HTERT RPE-1 (cell line): ENCODE data around the gene C14orf132.
"Not testable (repeated sequence)": the region's sequence is repeated elsewhere in the genome, so short reads cannot be mapped to it uniquely, and the experiment has no call there.

Experiments used
- in situ Hi-C: fragments of 300-500 bp; cut with MboI; formaldehyde crosslinking; loops from 4 replicates; pipeline ENCODE4 v1.14.3; 2020; ENCODE audit warnings: low sequenced_read_pairs

C14orf132 gene

DNA sequence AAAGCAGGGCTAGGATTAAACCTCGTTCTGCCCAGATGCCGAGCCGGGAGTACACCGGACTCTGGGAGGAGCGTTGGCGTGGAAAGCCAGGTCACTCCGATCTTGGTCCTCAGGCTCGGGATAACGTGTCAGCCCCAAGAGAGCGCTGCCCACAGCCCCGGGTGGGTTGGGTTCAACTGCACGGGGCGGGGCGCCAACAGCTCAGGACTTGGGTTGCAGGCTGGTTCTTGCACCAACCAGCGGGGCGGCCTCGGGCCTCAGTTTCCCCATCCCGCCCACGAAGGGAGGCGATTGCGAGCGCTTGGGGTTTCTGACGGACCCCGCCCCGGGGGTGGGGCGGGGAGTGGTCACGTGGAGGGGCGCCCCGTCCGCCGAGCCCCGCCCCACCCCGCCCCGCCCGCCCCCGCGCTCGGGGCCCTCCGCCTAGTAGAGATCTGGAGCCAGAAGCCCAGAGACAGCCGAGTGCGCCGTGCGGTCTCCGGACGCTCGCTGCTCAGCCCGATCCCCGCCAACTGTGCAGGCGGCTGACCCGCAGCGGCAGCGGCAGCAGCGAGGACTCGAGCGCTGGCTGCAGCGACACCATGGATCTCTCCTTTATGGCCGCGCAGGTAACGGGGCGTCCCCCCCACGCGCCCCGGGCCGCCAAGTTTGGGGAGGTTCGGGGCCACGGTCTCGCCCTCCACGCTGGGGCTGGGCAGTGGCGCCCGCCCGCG, at the start of gene C14orf132:
Gene C14orf132, plus strand, starts transcription at position 443 of the 713 bp plus-strand sequence. Its CDS starts 139 bp downstream, at position 582.
- in situ Hi-C loops, result no loop called here

DNA sequence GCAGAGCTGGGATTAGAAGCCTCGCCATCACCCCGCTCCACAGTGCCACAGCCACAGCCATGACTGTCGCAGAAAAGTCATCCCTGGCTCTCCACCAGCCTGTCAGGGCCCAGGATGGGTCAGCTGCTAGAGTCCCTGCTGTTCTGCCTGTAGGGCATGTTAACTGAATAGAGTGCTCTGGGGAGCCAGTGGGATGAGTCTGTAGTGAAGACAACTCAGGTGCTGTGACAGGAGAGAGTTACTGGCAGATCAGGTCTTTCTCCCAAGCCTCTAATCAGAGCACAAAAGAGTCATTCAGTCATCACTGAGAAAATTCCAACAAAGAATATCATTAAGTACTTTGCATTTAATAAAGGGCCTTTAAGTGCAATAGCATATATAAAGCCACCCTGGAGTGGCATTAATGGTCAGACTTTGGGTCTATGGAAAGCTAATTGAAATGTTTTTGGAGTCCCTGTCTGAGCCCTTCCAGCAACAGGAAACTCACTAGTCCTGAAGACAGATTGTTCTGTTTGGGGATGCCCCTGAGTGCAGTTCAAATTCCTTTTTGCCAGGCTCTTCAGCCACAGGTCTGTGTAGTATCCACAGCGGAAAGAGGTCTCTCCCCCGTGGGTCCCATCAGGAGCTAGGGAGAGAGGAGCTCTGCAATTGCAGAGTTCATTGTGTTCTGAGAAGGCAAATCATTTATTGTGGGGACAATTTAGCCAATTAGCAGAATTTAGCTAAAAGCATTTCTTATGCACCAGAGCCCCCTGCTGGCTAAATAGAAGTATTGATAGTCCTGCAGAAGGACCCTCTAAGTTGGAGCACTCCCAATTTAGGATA, 45.2 kb upstream of the C14orf132 start:
- in situ Hi-C loops, result no loop called here

DNA sequence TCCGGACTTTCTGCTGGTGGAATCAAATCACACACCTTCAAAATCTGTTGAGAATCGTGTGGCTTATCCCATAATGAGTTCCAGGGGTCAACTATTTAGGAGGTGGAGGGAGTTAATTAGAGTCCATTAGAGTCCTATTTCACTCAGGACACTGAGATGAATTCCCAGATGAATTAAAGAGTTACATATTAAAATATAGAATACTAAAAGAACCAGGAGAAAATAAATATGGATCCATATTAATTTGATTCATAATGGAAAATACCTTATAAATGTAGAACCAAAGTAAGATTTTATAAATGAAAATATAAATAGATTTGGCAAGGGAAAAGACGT, 44.6 kb upstream of the C14orf132 start:
- in situ Hi-C loops, result no loop called here

DNA sequence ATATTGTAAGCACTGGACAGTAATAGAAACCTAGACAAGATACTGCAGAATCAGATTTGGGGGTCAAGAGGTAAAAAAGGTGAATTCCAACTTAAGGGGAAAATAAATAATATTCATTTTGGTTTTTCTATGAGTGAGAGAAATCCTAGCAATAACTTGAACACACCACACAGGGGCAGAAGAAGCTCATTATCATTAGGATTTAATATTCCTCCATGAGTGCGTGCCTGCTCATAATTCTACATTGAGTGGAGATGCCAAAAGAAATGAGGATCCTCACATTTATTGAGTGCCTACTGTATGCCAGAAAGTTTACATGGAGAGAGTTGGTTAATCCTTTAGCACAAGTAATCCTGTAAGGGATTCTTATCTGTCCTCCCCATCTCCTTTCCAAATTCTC, 40.5 kb upstream of the C14orf132 start:
- in situ Hi-C loops, result no loop called here

DNA sequence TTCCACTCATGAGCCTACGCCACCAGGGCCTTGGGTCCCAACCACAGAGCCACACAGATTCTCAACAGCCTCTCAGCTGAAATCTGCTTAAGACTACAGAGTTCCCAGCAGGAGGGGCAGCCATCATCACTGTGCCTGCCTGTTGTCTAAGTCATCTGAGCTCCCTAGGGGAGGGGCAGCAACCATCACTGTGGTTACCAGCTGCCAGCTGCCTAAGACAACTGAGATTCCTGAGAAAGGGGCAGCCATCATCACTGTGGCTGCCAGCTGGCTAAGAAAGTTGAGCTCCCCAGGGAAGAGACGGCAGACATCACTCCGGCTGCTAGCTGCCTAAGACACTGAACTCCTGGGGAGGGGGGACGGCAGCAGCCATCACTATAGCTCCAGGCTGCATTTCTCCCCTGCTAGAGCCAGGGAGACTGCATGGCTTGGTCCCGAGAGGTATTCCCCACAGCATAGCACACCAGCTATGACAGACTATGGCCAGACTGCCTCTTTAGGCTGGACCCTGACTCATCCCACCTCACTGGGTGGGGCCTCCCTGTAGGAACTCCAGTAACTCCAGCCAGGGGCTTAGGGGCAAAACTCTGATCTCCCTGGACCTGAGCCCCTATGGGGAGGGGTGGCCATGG, 37.2 kb upstream of the C14orf132 start:
- in situ Hi-C loops, result no loop called here

DNA sequence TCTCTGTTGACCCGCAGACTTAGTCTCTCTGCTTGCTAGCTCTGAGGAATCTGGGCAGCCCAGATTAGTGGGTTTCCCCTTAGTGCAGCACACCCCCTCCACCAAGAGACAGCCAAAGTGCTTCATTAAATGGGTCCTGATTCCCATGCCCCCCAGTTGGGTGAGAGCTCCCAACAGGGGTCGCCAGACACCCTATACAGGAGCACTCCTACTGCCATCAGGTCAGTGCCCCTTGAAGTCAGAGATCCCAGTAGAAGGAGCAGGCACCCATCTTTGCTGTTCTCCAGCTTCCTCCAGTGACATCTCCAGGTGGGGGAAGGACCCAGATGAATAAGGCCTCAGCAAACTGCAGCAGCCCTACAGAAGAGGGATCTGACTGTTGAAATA, 36.7 kb upstream of the C14orf132 start:
- in situ Hi-C loops, result no loop called here

DNA sequence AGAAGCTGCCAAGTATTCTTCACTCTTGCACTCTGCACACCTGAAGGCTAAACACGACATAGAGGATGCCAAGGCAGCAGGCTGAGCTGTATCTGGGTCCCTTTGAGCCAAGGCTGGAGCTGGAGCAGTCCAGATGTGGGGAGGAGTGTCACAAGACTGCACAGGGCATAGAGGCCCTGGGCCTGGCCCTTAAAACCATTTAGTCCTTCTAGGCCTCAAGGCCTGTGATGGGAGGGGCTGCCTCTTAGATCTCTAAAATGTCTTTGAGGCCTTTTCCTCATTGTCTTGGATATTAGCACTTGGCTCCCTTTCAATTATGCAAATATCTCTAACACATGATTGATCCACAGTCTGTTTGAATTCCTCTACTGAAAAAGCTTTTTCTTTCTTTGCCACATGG, 28.0 kb upstream of the C14orf132 start:
- in situ Hi-C loops, result no loop called here

DNA sequence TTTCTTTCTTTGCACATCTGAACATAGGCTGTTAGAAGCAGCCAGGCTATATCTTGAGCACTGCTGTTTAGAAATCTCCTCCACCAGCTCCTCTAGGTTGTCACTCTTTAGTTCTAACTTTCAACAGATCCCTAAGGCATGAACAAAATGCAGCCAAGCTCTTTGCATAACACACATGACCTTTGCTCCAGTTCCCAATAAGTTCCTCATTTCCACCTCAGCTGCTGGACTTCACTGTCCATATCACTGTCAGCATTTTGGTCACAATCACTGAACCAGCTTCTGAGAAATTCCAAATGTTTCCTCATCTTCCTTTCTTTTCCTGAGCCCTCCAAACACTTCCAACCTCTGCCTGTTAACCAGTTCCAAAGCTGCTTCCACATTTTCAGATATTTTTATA, 27.6 kb upstream of the C14orf132 start:
- in situ Hi-C loops, result no loop called here

DNA sequence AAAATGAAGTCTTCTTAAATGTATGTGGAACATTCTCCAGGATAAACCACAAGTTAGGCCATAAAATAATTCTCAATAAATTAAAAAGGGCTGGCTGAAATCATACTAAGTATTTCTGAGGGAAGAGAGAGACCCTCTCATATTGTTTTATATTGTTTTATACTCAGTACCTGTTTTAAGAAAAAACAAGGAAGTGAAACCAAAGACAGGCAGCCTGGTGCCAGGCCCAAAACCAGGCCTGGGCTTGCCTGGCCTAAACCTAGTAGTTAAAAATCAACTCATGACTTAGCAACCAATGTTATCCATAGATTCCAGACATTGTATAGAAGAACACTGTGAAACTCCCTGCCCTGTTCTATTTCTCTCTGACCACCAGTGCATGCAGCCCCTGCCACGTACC, 26.4 kb upstream of the C14orf132 start:
- in situ Hi-C loops, result not testable (repeated sequence)

DNA sequence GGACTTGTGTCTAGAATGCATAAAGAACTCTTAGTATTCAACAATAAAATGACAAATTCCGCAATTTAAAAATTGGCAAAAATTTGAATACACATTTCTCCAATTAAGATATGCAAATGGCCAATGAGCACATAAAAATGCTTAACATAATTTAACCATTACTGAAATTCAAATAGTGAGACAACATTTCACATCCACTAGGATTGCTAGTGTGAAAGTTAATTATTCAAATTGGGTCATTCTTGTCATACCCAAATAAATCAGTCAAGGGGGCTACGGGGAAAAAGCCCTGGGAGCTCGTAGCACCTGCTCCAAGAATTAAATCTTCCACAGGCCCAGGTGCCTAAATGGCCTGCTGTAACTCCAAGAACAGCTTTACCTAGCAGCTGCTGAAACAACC, 25.0 kb upstream of the C14orf132 start:
- in situ Hi-C loops, result no loop called here

DNA sequence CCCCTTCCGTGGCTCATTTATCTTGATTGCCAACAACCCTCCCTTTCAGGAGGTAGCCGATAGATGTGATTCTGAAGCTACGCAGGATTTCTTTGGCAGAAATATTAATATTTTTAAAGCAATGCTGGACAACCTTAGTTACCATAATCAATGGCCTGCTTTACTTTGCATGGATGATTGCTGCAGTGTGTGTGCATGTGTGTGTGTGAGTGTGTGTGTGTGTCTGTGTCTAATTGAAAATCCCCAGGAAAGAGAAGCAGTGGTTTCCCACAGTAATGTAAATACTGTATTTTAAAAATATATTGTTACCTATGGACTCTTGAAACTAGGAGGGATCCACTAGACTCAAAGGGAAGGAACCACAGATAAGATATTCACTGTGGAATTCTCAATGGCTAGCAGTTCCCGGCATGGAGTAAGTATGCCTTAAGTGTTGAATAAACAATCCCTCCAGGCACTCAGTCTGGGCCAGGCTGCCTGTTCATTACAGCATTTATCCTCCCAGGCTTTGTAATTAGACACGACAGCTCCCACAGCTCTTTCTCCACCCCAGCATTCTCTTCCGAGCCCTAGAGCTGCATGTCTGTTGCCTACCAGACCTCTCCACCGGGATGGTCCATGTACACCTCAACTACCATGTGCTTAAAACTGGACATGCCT, 22.5 kb upstream of the C14orf132 start:
- in situ Hi-C loops, result no loop called here

DNA sequence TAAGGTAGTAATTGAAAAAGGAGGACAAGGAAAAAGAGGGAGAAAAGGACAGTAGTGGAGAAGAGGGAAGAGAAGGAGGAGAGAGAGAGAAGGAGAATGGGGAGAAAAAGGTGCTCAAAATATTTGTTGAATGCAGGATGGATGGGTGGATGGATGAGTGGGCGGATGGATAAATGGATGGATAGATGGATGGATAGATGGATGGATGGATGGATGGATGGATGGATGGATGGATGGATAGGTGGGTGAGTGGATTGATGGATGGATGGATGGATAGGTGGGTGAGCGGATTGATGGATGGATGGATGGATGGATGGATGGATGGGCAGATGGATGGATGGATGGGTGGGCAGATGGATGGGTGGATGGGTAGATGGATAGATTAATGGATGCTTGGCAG, 21.3 kb upstream of the C14orf132 start:
- in situ Hi-C loops, result no loop called here

DNA sequence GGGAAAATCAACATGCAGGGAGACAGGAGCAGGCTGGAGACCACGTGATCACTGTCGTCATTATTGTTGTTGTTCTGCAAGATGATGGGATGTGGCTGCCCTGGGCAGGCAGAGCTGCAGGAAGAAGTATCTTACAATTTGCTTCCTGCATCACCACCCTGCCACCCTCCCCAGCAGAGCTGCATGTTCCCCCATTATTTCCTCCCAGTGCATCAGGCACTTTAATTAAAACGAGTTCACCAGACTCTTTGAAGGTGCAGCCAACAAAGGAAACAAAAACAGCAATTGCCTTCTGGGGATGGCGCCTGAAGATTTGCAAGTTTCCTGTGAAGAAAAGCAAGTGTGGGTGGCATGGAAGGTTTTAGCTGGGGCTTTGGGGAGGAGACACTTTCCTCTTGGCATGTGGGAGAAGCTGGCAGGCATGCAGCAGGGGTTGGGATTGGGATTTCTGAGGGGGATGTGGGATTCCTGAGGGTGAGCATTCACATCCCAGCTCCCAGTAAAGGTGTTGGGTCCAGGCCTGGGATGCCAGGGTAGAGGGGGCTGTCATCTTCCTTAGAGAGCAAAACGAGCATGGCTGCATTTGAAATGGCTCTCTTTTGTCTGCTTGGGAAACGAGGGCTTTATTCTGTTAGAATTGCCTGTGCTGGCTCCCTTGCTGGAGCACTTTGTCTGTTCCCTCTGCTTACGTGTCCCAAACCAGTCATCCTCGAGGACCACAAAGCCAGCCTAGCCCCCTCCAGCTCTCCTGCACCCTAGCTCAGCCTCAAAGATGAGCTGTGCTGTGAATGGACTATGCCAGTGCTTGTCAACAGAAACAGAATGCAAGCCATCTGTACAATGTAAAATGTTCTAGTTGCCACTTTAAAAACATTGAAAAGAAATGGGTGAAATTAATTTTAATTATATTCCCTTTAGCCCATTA, 11.5 kb upstream of the C14orf132 start:
- in situ Hi-C loops, result no loop called here

DNA sequence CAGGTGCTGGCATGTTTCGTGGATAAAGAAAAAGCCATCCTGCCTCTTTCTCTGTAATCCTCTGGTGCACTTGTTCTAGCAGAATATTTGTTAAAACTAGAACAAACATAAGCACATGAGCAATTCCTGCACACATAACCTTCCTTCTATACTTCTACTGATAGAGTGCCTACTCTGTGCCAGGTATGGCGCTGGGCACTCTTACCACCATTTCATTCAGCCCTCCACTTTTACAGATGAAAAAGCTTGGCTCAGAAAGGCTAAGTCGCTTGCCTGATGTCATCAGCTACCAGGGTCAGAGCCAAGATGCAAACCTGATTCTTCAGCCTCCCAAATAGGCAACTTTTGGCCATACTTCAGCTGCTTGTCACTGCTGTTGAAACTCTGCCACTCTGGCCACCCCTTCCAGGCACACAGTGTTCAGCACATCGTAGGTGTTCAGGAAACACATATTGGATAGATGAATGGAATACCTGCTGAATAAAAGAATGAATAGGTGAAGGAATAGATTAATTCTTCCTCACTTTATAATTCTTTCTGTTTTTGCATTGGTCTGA, 10.0 kb upstream of the C14orf132 start:
- in situ Hi-C loops, result no loop called here

DNA sequence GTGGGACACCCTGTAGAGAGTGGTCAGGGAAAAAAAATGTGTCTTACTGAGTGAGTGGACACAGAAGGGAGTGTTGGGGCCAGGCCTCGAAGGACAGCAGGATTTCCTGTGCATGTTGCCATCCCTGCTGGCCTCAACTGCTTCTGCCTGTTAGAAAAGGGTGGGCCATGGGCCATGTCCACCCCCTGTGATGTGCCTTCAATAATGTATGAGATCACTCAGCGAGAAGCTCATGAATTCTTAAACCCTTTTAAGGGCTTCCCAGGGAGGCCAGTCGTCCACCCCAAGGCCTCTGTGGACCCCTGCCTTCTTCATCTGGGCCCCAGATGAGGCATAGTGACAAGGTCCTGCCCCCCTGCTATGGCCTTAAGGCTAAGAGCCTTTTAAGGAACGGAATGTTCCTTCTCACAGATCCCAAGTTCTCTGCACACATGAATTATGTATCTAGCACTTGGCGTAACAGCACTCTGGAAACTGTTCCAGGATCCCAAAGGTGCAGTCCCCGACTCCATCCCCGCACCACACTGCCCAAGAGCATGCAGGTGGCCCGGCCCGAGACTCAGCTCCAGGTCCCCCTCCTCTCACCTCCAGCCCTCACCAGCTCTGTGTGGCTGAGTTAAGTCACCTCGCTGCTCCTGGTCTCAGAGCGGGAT, 8.9 kb upstream of the C14orf132 start:
- in situ Hi-C loops, result no loop called here

DNA sequence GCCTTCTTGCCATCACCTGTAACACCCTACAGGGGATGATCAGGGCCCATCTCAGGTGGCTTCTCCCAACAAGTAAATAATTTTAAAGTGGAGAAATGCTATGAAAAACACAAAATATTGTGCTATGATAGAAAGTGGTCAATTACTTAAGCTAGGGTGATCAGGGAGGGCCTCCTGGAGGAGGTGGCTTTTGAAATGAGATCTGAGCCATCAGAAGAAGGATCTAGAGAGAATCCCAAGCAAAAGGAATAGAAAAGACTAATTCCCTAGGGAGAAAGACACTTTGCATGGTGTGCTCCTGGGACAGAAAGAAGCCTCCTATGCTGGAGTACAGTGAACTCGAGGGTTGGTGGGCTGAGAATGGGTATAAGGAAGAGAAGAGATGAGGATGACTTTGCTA, 7.5 kb upstream of the C14orf132 start:
- in situ Hi-C loops, result no loop called here

DNA sequence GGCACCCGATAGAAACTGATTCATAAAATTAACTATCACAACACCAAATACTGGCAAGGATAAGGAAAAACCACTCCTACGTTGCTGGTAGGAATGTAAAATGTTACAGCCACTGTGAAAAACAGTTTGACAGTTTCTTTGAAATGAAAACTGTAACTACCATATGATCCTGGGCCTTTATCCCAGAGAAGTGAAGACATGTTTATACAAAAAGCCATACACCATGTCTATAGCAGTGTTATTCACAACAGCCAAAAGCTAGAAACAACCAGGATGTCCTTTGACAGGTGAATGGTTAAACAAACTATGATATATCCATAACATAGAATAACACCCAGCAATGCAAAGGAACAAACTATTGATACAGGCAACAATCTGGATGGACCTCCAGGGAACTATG, 3.7 kb upstream of the C14orf132 start:
- in situ Hi-C loops, result no loop called here

DNA sequence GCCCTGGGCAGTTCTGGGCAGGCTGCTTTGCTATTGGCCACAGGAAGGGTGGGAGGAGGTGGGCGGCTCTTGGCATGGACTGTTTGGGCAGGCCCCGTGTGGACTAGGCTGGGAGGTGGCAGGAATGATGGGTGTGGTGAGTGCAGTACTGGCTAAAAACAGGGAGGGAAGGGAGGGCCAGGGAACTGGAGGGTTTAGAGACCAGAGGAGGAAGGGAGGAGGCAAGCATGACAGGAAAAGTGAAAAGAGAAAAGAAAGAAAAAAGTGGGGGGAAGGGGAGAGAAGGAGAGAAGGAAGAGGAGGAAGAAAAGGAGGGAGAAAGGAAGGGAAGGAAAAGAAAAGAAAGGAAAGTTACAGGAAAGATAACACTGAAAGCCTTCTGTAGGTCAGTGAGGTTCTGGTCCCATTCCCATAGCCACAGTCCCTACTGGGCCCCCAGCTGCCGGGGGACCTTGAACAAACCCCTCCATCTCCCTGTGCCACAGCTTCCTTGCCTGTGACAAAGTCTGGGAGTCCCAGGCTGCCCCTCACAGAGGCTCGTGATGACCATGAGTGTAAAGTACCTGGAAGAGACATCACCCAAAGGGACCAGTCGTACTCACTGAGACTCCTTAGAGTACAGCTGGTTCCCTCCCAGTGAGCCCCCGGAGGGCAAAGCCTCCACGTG, 1.1 kb upstream of the C14orf132 start:
- in situ Hi-C loops, result no loop called here

DNA sequence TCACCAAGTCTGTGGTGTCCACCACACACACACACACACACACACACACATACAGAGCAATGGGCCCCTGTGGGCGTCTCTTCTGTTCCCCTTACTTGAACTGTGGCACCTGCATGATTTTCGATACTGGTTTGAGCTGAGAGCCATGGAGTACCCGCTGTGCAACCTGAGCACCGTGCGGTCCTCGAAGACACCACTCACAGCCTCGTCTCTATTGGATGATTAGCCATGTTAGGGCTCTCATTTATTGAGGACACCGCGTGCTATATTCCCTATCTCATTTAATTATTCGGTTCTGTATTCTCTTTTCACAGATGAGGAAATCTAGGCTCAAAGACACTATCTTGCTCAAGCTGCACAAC, 623 bp upstream of the C14orf132 start:
- in situ Hi-C loops, result no loop called here
